Prostate gland (tissue), 2 donors: ENCODE data around the gene GSTM1.

Source experiments
- CTCF ChIP-seq, 4 experiments: fragments of 200-600 bp in 2 of 4; fragments of 450-650 bp in 2 of 4; sonication (generic) in 2 of 4; IDR thresholded peaks; 1 replicate in 3 of 4; 2 replicates in 1 of 4; pipeline ENCODE4 v1.5.1; 2016 to 2019; ENCODE audit warnings: antibody characterized with exemption in 4 of 4, mild to moderate bottlenecking in 2 of 4, moderate library complexity in 2 of 4
- POLR2A ChIP-seq: fragments of 450-650 bp; IDR thresholded peaks from one replicate; pipeline ENCODE4 v1.6.1; 2016; ENCODE audit warnings: antibody characterized with exemption, mild to moderate bottlenecking
- POLR2AphosphoS5 ChIP-seq: sonication (generic); formaldehyde crosslinking; IDR thresholded peaks from one replicate; pipeline ENCODE4 v1.6.1; 2017; ENCODE audit warnings: antibody characterized with exemption

GRCh38 chr1:109713636-109714035 is 26.0 kb downstream of the GSTM1 start:
- TF ChIP-seq CTCF (IDR thresholded peaks at IDR 0.05), result no peak
- TF ChIP-seq POLR2AphosphoS5, result no peak
- TF ChIP-seq POLR2A, result no peak
